ENCODE results near the gene AHRR. TPM values are rescaled to one million over a fixed set of nuclear protein-coding genes. Genes with fewer than 3 reads are reported as not detected.

The AHRR gene
- total RNA-seq, 1 experiment from 2014 or later = 2.2 TPM

- H3K27ac Mint-ChIP-seq = no peak overlapping the region; a peak in 1 of 7 replicates
- no peak overlapping the region for H2BK120ac ChIP-seq (ENCODE audit: low read depth, low read length, poor library complexity, severe bottlenecking)
- H3K4me3 Mint-ChIP-seq = no peak overlapping the region
- H3K56ac ChIP-seq (ENCODE audit: insufficient read length, low read depth, low read length) = no peak overlapping the region
- H3K9ac ChIP-seq (ENCODE audit: extremely low read depth, insufficient read length, low read length) = no peak overlapping the region
- no peak overlapping the region for H3T11ph ChIP-seq (ENCODE audit: low read length)
- H2BK5ac ChIP-seq (ENCODE audit: insufficient read length, low read length) = no peak overlapping the region
- no peak overlapping the region for H3K4me2 ChIP-seq (ENCODE audit: insufficient read depth, insufficient read length, low read length)
- no peak overlapping the region for H2BK15ac ChIP-seq (ENCODE audit: low read depth, low read length)
- H3K27ac ChIP-seq (ENCODE audit: insufficient read length, low read depth, low read length) = no peak overlapping the region
- no peak overlapping the region for H4K5ac ChIP-seq (ENCODE audit: insufficient read length, low read depth, low read length)
- H3K23me2 ChIP-seq (ENCODE audit: insufficient read length, low read depth, low read length, poor library complexity, severe bottlenecking) = peaks cover 4% of the 10 kb centered on the region
- H3K27me3 Mint-ChIP-seq (ENCODE audit: low read depth) = peaks cover 34% of the 10 kb centered on the region
- H2AK5ac ChIP-seq (ENCODE audit: insufficient read length, low read length) = no peak overlapping the region
- no peak overlapping the region for H4K8ac ChIP-seq (replicated peaks; ENCODE audit: insufficient read length, low read depth, low read length)
- no peaks in the 10 kb centered on the region for H3K36me3 Mint-ChIP-seq (ENCODE audit: insufficient read depth in 1 of 3, low read depth in 3 of 3)
- no peak overlapping the region for H2AFZ ChIP-seq (ENCODE audit: low read length)
- DNase-seq = peak; percentile 10
- WGBS (ENCODE audit: extremely low coverage, insufficient read length, low lambda C conversion rate) = no CpG with 5 or more reads among the region's 26 CpGs
- H3K79me2 ChIP-seq (ENCODE audit: insufficient read depth, low read length) = no peaks in the 10 kb centered on the region
- peaks cover 17 to 28% of the 10 kb centered on the region in 2 experiments for H3K4me1 Mint-ChIP-seq
- no peaks in the 10 kb centered on the region for H3K9me3 ChIP-seq (ENCODE audit: control insufficient read depth, low read depth, low read length)
- H3K4ac ChIP-seq (ENCODE audit: low read depth, low read length) = no peak overlapping the region
- no peaks in the 10 kb centered on the region for H4K20me1 ChIP-seq (ENCODE audit: control insufficient read depth, insufficient read depth, insufficient read length)
- peaks cover 0 to 5% of the 10 kb centered on the region in 2 experiments; a peak in 1 of 5 replicates for H3K9me3 Mint-ChIP-seq
- H2BK12ac ChIP-seq (ENCODE audit: insufficient read length, low read depth, low read length) = no peak overlapping the region
- no peak overlapping the region for H3K18ac ChIP-seq (ENCODE audit: insufficient read length, low read depth, low read length)
- H3K4me1 ChIP-seq (ENCODE audit: insufficient read depth, low read length) = no peaks in the 10 kb centered on the region
- H3K79me1 ChIP-seq (ENCODE audit: insufficient read depth, low read depth, low read length, poor library complexity, severe bottlenecking) = no peaks in the 10 kb centered on the region
- no peak overlapping the region for H4K91ac ChIP-seq (ENCODE audit: insufficient read length, low read depth, low read length)
- no peak overlapping the region for H3K14ac ChIP-seq (ENCODE audit: insufficient read depth, low read length)
- H3K23ac ChIP-seq (ENCODE audit: insufficient read length, low read depth, low read length) = no peak overlapping the region
- no peaks in the 10 kb centered on the region for H3K27me3 ChIP-seq (ENCODE audit: insufficient read depth, low read length)
- no peak for TF ChIP-seq CTCF (conservative IDR thresholded peaks at IDR 0.05)
- H2BK20ac ChIP-seq (ENCODE audit: low read depth, low read length, poor library complexity, severe bottlenecking) = no peak overlapping the region
Observed at GRCh38 chr5:368183-369084, 46.9 kb downstream of the AHRR start.
